Type B pancreatic cell (in vitro differentiated cells): ENCODE results near the gene CEP55. TPM values are rescaled to one million over a fixed set of nuclear protein-coding genes. Genes with fewer than 3 reads are reported as not detected.

Experiments
- DNase-seq: peaks from one replicate; pipeline ENCODE4 v3.0.0; 2021; ENCODE audit warnings: mixed read lengths; ENCODE audit not compliant: unreplicated experiment; ENCODE audit errors: extremely low spot score
- H3K27ac Mint-ChIP-seq: 2 replicates; pipeline ENCODE4 v1.8.0; 2021; ENCODE audit warnings: mild to moderate bottlenecking, mixed read lengths
- H3K27me3 Mint-ChIP-seq: 2 replicates; pipeline ENCODE4 v1.8.0; 2021; ENCODE audit warnings: mixed read lengths
- H3K36me3 Mint-ChIP-seq: 2 replicates; pipeline ENCODE4 v1.8.0; 2021; ENCODE audit warnings: mixed read lengths
- H3K4me1 Mint-ChIP-seq: one replicate; pipeline ENCODE4 v1.8.0; 2021; ENCODE audit warnings: mixed read lengths; ENCODE audit not compliant: unreplicated experiment
- H3K4me3 Mint-ChIP-seq: 2 replicates; pipeline ENCODE4 v1.8.0; 2021; ENCODE audit warnings: mild to moderate bottlenecking, mixed read lengths
- H3K9me3 Mint-ChIP-seq: 2 replicates; pipeline ENCODE4 v1.8.0; 2021; ENCODE audit warnings: mixed read lengths
- CTCF ChIP-seq: fragments of 200-600 bp; sonication (generic); conservative IDR thresholded peaks from 2 replicates; pipeline ENCODE4 v1.5.0; 2021; ENCODE audit warnings: antibody characterized with exemption, mild to moderate bottlenecking
- total RNA-seq: library from RNA; stranded (reverse); gene quantifications from 2 replicates; pipeline ENCODE4 v1.2.1, GENCODE V29; 2021; ENCODE audit warnings: low replicate concordance

The CEP55 gene
- total RNA-seq, 1 donor from 2014 or later, result 14.8 TPM

- H3K27ac Mint-ChIP-seq, result peak overlapping the region; percentile 12
- H3K4me3 Mint-ChIP-seq, result peak overlapping the region; percentile 30
- no peak for DNase-seq
- no peaks in the 10 kb centered on the region for H3K36me3 Mint-ChIP-seq
- no peaks in the 10 kb centered on the region for H3K9me3 Mint-ChIP-seq
- peaks cover 59% of the 10 kb centered on the region for H3K27me3 Mint-ChIP-seq
- no peak for TF ChIP-seq CTCF
- peaks cover 13% of the 10 kb centered on the region for H3K4me1 Mint-ChIP-seq
Measured at GRCh38 chr10:93573051-93573909, 76.9 kb downstream of the CEP55 start.

- peaks cover 13% of the 10 kb centered on the region for H3K4me1 Mint-ChIP-seq
- H3K27ac Mint-ChIP-seq, result no peak overlapping the region
- DNase-seq, result no peak
- no peaks in the 10 kb centered on the region for H3K36me3 Mint-ChIP-seq
- TF ChIP-seq CTCF, result no peak
- no peaks in the 10 kb centered on the region for H3K9me3 Mint-ChIP-seq
- H3K4me3 Mint-ChIP-seq, result peak overlapping the region; percentile 28
- peaks cover 53% of the 10 kb centered on the region for H3K27me3 Mint-ChIP-seq
Measured at GRCh38 chr10:93573924-93574323, 77.5 kb downstream of the CEP55 start.

GRCh38 chr10:93576888-93577287, 80.5 kb downstream of the CEP55 start:
- H3K9me3 Mint-ChIP-seq, result no peaks in the 10 kb centered on the region
- H3K36me3 Mint-ChIP-seq, result peaks cover 5% of the 10 kb centered on the region
- no peak for TF ChIP-seq CTCF
- no peak overlapping the region for H3K4me3 Mint-ChIP-seq
- DNase-seq, result no peak
- peaks cover 19% of the 10 kb centered on the region for H3K4me1 Mint-ChIP-seq
- no peak overlapping the region for H3K27ac Mint-ChIP-seq
- H3K27me3 Mint-ChIP-seq, result peaks cover 35% of the 10 kb centered on the region

GRCh38 chr10:93577565-93577964, 81.2 kb downstream of the CEP55 start:
- Mint-ChIP-seq H3K27ac (no peak overlapping the region), H3K9me3 (no peaks in the 10 kb centered on the region), H3K4me3 (no peak overlapping the region), H3K27me3 (peaks cover 29% of the 10 kb centered on the region), H3K4me1 (peaks cover 19% of the 10 kb centered on the region), H3K36me3 (peaks cover 5% of the 10 kb centered on the region)
- TF ChIP-seq CTCF, result no peak
- DNase-seq, result no peak

Other genes starting within 250 kb of the CEP55 start
- 49.4 and 79.8 TPM in 2 replicates for gene MYOF, start 14.3 kb upstream of the CEP55 start, total RNA-seq
- gene FFAR4, start 70.1 kb downstream of the CEP55 start, total RNA-seq, result 0.70 and 1.2 TPM in 2 replicates
- 30.3 and 54.3 TPM in 2 replicates for gene RBP4, start 104.6 kb downstream of the CEP55 start, total RNA-seq
- not detected in 2 replicates for gene PDE6C, start 115.9 kb downstream of the CEP55 start, total RNA-seq
- gene FRA10AC1, start 206.0 kb downstream of the CEP55 start, total RNA-seq, result 11.8 and 15.1 TPM in 2 replicates